HL-60 (cell line): ENCODE results near the gene NR5A1.

Experiments used
- DNase-seq, 2 experiments: peaks; one replicate each; pipeline ENCODE4 v3.0.0-alpha.2; 2010 to 2020; ENCODE audit warnings: low read depth in 1 of 2, low spot score in 1 of 2
- H3K27ac ChIP-seq: fragments of 250-450 bp; sonication (Bioruptor Pico); replicated peaks from 2 replicates; pipeline ENCODE4 v1.5.1; 2020; ENCODE audit warnings: mild to moderate bottlenecking, moderate library complexity
- H3K27me3 ChIP-seq: fragments of 250-450 bp; sonication (Bioruptor Pico); 2 replicates; pipeline ENCODE4 v1.5.1; 2021; ENCODE audit warnings: mild to moderate bottlenecking, moderate library complexity; ENCODE audit not compliant: insufficient read depth, poor library complexity, severe bottlenecking
- H3K4me3 ChIP-seq: replicated peaks from 2 replicates; pipeline ENCODE4 v1.5.1; 2011; ENCODE audit warnings: mild to moderate bottlenecking, control low read depth, low read length; ENCODE audit not compliant: insufficient read depth
- CTCF ChIP-seq: IDR thresholded peaks from one replicate; pipeline ENCODE4 v1.5.1; 2011; ENCODE audit warnings: low read length, control low read depth, inconsistent platforms; ENCODE audit not compliant: insufficient read depth
- GABPA ChIP-seq: IDR thresholded peaks from 2 replicates; pipeline ENCODE4 v1.6.1; 2012; ENCODE audit warnings: low read depth
- POLR2AphosphoS5 ChIP-seq: IDR thresholded peaks from 2 replicates; pipeline ENCODE4 v1.6.1; 2012; ENCODE audit warnings: low read depth
- SPI1 ChIP-seq: IDR thresholded peaks from 2 replicates; pipeline ENCODE4 v1.6.1; 2012; ENCODE audit warnings: low read depth, mild to moderate bottlenecking, borderline replicate concordance
- TF ChIP-seq, protein P1 (sequence below): IDR thresholded peaks from 2 replicates; pipeline ENCODE4 v1.6.1; 2012; ENCODE audit warnings: low read depth; ENCODE audit not compliant: insufficient replicate concordance

NR5A1 gene

GRCh38 chr9:124535846-124536245 is 28.6 kb upstream of the NR5A1 start:
- no peak overlapping the region for H3K27ac ChIP-seq
- TF ChIP-seq CTCF: no peak
- TF ChIP-seq POLR2AphosphoS5: no peak
- TF ChIP-seq SPI1: no peak
- TF ChIP-seq, protein P1, sequence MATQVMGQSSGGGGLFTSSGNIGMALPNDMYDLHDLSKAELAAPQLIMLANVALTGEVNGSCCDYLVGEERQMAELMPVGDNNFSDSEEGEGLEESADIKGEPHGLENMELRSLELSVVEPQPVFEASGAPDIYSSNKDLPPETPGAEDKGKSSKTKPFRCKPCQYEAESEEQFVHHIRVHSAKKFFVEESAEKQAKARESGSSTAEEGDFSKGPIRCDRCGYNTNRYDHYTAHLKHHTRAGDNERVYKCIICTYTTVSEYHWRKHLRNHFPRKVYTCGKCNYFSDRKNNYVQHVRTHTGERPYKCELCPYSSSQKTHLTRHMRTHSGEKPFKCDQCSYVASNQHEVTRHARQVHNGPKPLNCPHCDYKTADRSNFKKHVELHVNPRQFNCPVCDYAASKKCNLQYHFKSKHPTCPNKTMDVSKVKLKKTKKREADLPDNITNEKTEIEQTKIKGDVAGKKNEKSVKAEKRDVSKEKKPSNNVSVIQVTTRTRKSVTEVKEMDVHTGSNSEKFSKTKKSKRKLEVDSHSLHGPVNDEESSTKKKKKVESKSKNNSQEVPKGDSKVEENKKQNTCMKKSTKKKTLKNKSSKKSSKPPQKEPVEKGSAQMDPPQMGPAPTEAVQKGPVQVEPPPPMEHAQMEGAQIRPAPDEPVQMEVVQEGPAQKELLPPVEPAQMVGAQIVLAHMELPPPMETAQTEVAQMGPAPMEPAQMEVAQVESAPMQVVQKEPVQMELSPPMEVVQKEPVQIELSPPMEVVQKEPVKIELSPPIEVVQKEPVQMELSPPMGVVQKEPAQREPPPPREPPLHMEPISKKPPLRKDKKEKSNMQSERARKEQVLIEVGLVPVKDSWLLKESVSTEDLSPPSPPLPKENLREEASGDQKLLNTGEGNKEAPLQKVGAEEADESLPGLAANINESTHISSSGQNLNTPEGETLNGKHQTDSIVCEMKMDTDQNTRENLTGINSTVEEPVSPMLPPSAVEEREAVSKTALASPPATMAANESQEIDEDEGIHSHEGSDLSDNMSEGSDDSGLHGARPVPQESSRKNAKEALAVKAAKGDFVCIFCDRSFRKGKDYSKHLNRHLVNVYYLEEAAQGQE: no peak
- TF ChIP-seq GABPA: no peak
- H3K27me3 ChIP-seq: no peaks in the 10 kb centered on the region
- no peak overlapping the region for H3K4me3 ChIP-seq
- no peak for DNase-seq

GRCh38 chr9:124532897-124533296 is 25.7 kb upstream of the NR5A1 start:
- no peak for DNase-seq
- TF ChIP-seq, protein P1: no peak
- no peaks in the 10 kb centered on the region for H3K27me3 ChIP-seq
- no peak overlapping the region for H3K4me3 ChIP-seq
- no peak overlapping the region for H3K27ac ChIP-seq

- Histone ChIP-seq H3K4me3 (no peak overlapping the region), H3K27ac (no peak overlapping the region), H3K27me3 (no peaks in the 10 kb centered on the region)
- DNase-seq: no peak
- TF ChIP-seq GABPA (no peak), CTCF (no peak), SPI1 (no peak), POLR2AphosphoS5 (no peak)
- TF ChIP-seq, protein P1: no peak
Observed at GRCh38 chr9:124531115-124531514, 23.9 kb upstream of the NR5A1 start.

GRCh38 chr9:124530246-124530645 is 23.0 kb upstream of the NR5A1 start:
- no peak overlapping the region for H3K27ac ChIP-seq
- no peaks in the 10 kb centered on the region for H3K27me3 ChIP-seq
- TF ChIP-seq CTCF (no peak), SPI1 (no peak), GABPA (no peak), POLR2AphosphoS5 (no peak)
- TF ChIP-seq, protein P1: no peak

More at GRCh38 chr9:124530246-124530645, 23.0 kb upstream of the NR5A1 start:
- H3K4me3 ChIP-seq: no peak overlapping the region
- no peak for DNase-seq
